Psoas muscle (tissue), 8 donors: Measurements from ENCODE around the gene ATP9B. TPM values are rescaled to one million over a fixed set of nuclear protein-coding genes. Genes with fewer than 3 reads are reported as not detected.

Source experiments
- ATAC-seq, 4 donors: fragments of 200-7000 bp; cut with Tn5 transposase; one replicate each; pipeline ENCODE4 v1.9.1; 2020; ENCODE audit warnings: moderate library complexity in 3 of 4, mild to moderate bottlenecking in 2 of 4
- DNase-seq, 2 donors: peaks; one replicate each; pipeline ENCODE4 v3.0.0-alpha.2; 2020
- H3K27ac ChIP-seq: fragments of 200-600 bp; one replicate; pipeline ENCODE4 v1.8.0; 2022
- H3K27me3 ChIP-seq, 3 donors: fragments of 200-600 bp in 1 of 3; one replicate each; pipeline versions ENCODE4 v1.6.1 to v1.8.0; 2013 to 2022; ENCODE audit warnings: low read length in 2 of 3, mild to moderate bottlenecking in 2 of 3, moderate library complexity in 1 of 3; ENCODE audit not compliant: insufficient read depth in 3 of 3
- H3K36me3 ChIP-seq, 2 donors: fragments of 200-600 bp in 1 of 2; one replicate each; pipeline versions ENCODE4 v1.6.1 to v1.8.0; 2013 to 2022; ENCODE audit warnings: low read depth in 1 of 2, mild to moderate bottlenecking in 1 of 2, moderate library complexity in 1 of 2; ENCODE audit not compliant: insufficient read depth in 1 of 2
- H3K4me1 ChIP-seq: fragments of 200-600 bp; one replicate; pipeline ENCODE4 v1.8.0; 2022
- H3K4me3 ChIP-seq: fragments of 200-600 bp; one replicate; pipeline ENCODE4 v1.8.0; 2022; ENCODE audit warnings: mild to moderate bottlenecking
- H3K9me3 ChIP-seq: fragments of 200-600 bp; one replicate; pipeline ENCODE4 v1.8.0; 2022
- WGBS, 3 donors: extraction: QIAGEN DNeasy Blood & Tissue Kit; methylation state at CpG; one replicate each; pipeline versions ENCODE4 v1.1.6 to v1.1.7; 2013; 5-methylcytosine and 5-hydroxymethylcytosine counted together
- intact Hi-C, 2 donors: fragments of 100-400 bp; cut with DNase I; formaldehyde crosslinking; loops; one replicate each; pipeline versions ENCODE4 v1.11.0 to v1.14.2; 2022
- polyA plus RNA-seq, 3 donors: library from polyadenylated mRNA; stranded (reverse); fragments of 200-250 nt; gene quantifications; one replicate each; pipeline ENCODE4 v1.2.3, GENCODE V29; 2013
- total RNA-seq, 4 donors: library from RNA; stranded (reverse); fragmentation: NEBNext Ultra II Directional in 2 of 4; extraction: Animal tissue kit (Norgen Biotek cat#: 25700) in 2 of 4; gene quantifications; one replicate each; pipeline versions ENCODE4 v1.2.1 to v1.2.4, GENCODE V29; 2021 to 2023
- TF ChIP-seq, protein P1 (sequence below): fragments of 200-600 bp; IDR thresholded peaks from one replicate; pipeline ENCODE4 v1.8.0; 2022; ENCODE audit warnings: antibody characterized with exemption
- donor health status: healthy with polysubstance abuse.
- donor health status: DM: no; HTN: no; CAD: no; lungs with moderate emphysema.
- donor health status: Bipolar disorder and iron deficiency.
- donor health status: healthy.
- donor health status: DM: yes; HTN: yes; CAD: no.
- donor health status: DM: no; HTN: no; CAD: no.
- donor health status: DM: no; HTN: no; CAD: no.
- donor health status: DM: yes; HTN: yes; CAD: no.

ATP9B gene
- total and polyA plus RNA-seq, 7 donors: 5.0 to 22.1 (median 9.8) TPM

DNA sequence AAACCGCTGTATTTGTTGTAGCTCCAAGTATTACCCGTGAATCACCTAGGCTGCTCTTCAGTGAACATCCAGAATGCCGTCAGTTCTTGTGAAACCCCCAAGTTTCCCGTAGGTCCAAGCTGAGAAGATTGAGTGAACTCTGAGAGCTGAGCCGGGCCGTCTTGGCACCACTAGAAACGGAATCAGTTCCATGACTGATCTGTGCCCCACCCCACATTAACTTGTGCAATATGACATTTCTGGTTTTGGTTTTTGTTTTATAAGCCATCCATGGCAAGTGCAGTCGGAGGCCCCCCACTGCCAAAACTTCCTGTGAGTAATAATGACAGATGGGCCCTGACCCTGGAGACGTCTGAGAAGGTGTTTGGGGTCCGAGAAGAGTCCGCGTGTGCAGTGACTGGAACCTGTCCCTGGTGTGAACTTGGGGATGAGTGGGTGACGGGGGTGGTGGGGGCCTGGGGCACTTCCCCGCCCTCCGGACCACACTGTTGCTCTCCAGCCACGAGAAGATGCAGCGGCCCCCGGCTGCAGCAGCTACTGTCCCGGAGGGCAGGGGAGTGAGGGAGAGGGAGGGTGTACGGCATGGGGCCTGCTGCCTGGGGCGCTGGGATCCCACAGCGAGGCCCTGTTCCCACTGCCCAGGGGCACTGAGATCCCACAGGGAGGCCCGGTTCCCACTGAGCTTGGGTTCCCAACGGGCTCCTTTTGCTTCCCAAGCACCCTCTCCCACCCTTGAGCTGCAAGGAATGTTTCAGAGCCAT is 353.0 kb downstream of the ATP9B start:
- Histone ChIP-seq H3K27ac (no peak overlapping the region), H3K4me1 (peaks cover 21% of the 10 kb centered on the region)

DNA sequence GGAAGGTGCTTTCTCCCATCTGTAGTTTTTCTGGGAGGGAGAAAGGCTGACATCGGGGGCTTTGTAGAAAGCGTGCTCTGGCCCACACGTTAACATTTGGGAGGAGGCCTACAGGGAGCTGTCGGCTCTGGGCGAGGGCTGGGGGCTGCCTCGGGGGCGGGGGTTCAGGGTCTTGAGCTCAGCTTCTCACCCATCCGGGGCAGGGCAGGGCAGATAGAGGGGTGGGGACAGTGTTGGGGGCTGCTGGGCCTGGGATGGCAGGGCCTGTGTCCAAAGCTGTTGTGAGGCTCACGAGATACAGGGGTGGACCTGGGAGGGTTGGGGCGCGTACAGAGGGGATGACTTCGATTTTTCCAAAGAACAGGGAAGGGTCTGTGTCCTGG is 353.6 kb downstream of the ATP9B start:
- no peak for ATAC-seq
- no peak overlapping the region for H3K27ac ChIP-seq
- no peaks in the 10 kb centered on the region for H3K9me3 ChIP-seq
- peaks cover 0 to 17% of the 10 kb centered on the region in 2 donors for H3K36me3 ChIP-seq
- H3K27me3 ChIP-seq: no peaks in the 10 kb centered on the region
- WGBS, 3 donors: 87 to 92% (median 88%) methylated on average over 12 of the region's 12 CpGs
- TF ChIP-seq, protein P1, sequence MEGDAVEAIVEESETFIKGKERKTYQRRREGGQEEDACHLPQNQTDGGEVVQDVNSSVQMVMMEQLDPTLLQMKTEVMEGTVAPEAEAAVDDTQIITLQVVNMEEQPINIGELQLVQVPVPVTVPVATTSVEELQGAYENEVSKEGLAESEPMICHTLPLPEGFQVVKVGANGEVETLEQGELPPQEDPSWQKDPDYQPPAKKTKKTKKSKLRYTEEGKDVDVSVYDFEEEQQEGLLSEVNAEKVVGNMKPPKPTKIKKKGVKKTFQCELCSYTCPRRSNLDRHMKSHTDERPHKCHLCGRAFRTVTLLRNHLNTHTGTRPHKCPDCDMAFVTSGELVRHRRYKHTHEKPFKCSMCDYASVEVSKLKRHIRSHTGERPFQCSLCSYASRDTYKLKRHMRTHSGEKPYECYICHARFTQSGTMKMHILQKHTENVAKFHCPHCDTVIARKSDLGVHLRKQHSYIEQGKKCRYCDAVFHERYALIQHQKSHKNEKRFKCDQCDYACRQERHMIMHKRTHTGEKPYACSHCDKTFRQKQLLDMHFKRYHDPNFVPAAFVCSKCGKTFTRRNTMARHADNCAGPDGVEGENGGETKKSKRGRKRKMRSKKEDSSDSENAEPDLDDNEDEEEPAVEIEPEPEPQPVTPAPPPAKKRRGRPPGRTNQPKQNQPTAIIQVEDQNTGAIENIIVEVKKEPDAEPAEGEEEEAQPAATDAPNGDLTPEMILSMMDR: no peak
- intact Hi-C loops: no loop called here
- no peak overlapping the region for H3K4me3 ChIP-seq
- DNase-seq: no peak
- H3K4me1 ChIP-seq: peaks cover 21% of the 10 kb centered on the region

More for the DNA sequence above, 353.0 kb downstream of the ATP9B start:
- intact Hi-C loops: no loop called here
- peaks cover 0 to 17% of the 10 kb centered on the region in 2 donors for H3K36me3 ChIP-seq
- no peak overlapping the region for H3K4me3 ChIP-seq
- TF ChIP-seq, protein P1: no peak
- H3K9me3 ChIP-seq: no peaks in the 10 kb centered on the region
- WGBS, 3 donors: 79 to 89% (median 86%) methylated on average over 22 to 24 of the region's 24 CpGs
- no peaks in the 10 kb centered on the region for H3K27me3 ChIP-seq
- DNase-seq (peak in 1 of 2 donors; percentile 66), ATAC-seq (peak in 3 of 4 donors; percentile 49 to 67 (median 51))

DNA sequence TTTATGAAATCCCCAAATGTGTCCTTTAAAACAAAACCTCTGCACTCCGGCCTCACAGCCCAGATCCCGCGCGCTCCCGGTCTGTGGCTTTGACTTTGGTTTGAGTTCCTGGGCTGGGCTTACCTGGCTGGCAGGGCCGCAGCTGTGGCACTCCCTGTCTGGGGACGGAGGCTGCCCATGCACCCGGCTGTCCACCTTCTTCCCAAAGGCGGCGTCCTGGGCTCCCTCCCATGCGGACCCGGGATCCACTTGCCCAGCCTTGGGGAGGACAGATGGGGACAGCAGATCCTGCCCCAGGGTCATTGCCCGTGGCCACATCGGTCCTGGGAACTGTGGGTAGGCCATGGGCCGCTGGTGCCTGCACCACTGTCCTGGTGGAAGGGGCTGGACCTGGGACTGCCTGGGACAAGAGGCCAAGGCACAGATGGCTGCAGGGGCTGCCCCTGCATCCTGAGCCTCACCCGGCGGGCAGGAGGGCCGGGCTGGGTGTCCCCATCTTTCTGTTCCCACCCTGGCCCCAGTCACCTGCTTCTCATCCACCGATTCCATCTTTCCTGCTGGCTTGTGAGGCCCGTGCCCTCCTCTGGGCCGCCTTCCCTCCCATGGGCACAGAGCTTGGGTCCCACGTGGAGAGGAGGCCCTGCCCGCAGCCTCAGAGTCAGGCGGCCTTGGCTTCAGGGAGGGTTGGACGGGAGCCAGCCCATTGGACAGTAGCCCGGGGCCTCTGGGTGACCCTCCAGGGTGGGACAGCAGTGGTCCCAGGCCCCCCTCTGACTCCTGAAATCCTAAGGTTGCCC is 354.2 kb downstream of the ATP9B start:
- intact Hi-C loops: no loop called here

DNA sequence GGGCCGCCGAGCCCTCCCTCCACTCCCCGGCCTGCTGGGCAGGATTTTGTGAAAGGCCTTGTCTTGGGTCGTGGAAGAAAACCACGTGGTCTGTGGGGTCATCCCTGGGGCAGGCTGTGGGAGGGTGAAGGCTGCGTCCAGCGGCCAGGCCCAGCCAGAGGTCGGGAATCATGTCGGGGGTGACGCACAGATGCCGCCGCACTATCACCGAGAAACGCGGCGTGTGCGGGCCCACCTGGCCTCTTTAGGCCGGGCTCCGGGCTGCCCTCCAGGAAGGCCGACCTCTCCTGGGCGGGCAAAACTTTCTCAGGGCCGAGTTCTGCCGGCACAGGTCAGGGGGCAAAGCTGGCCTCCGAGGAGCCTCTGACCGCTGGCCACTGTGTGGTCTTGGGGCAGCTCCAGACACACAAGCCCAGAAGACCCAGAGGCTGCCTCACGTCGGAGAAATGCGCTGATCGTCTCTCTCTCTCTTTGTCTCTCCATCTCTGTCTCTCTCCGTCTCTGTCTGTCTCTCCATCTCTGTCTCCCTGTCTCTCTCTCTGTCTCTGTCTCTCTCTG is 354.9 kb downstream of the ATP9B start:
- Histone ChIP-seq H3K27me3 (no peaks in the 10 kb centered on the region), H3K4me1 (peaks cover 21% of the 10 kb centered on the region), H3K36me3 (peaks cover 0 to 17% of the 10 kb centered on the region in 2 donors), H3K9me3 (no peaks in the 10 kb centered on the region), H3K4me3 (no peak overlapping the region), H3K27ac (no peak overlapping the region)
- peak; percentile 44 to 68 (median 62) for ATAC-seq
- peak; percentile 73 to 81 for DNase-seq
- intact Hi-C loops: no loop called here
- TF ChIP-seq, protein P1: no peak
- 65 to 77% (median 69%) methylated on average over 24 to 30 of the region's 30 CpGs for WGBS, 3 donors

More for the DNA sequence above, 354.2 kb downstream of the ATP9B start:
- ATAC-seq: peak in 3 of 4 donors; percentile 22 to 41 (median 22)
- Histone ChIP-seq H3K9me3 (no peaks in the 10 kb centered on the region), H3K36me3 (peaks cover 0 to 17% of the 10 kb centered on the region in 2 donors), H3K27me3 (no peaks in the 10 kb centered on the region), H3K4me1 (peaks cover 21% of the 10 kb centered on the region), H3K4me3 (no peak overlapping the region), H3K27ac (no peak overlapping the region)
- DNase-seq: no peak
- WGBS, 3 donors: 78 to 81% (median 81%) methylated on average over 25 to 26 of the region's 26 CpGs
- TF ChIP-seq, protein P1: no peak
